Stimulated activated CD4-positive, alpha-beta T cell treated with anti-CD3 and anti-CD28 coated beads, Interleukin-1b, Interleukin-23, amount 100 ng/mL, for 48 hours (primary cell): ENCODE measurements around the gene TMEM203.

Experiments used
- DNase-seq: peaks from one replicate; pipeline ENCODE4 v3.0.0-alpha.2; 2020

Gene TMEM203

GRCh38 chr9:137217276-137218211 lies 12.1 kb upstream of the TMEM203 start:
- no peak for DNase-seq

GRCh38 chr9:137216188-137216965 lies 10.9 kb upstream of the TMEM203 start:
- DNase-seq = no peak

GRCh38 chr9:137215196-137215986 lies 9.9 kb upstream of the TMEM203 start:
- no peak for DNase-seq

GRCh38 chr9:137214620-137215019 lies 9.2 kb upstream of the TMEM203 start:
- DNase-seq = no peak

- DNase-seq = no peak
These were observed 8.0 kb upstream of the TMEM203 start for GRCh38 chr9:137213160-137214060.

GRCh38 chr9:137212520-137212919 lies 7.1 kb upstream of the TMEM203 start:
- no peak for DNase-seq

GRCh38 chr9:137211532-137211931 lies 6.1 kb upstream of the TMEM203 start:
- DNase-seq = no peak

- no peak for DNase-seq
These were observed 1.2 kb upstream of the TMEM203 start for GRCh38 chr9:137206602-137207001.

GRCh38 chr9:137204731-137205125 lies 720 bp downstream of the TMEM203 start:
- no peak for DNase-seq

GRCh38 chr9:137202966-137203365 lies 2.5 kb downstream of the TMEM203 start:
- no peak for DNase-seq

GRCh38 chr9:137201205-137201868 lies 4.1 kb downstream of the TMEM203 start:
- no peak for DNase-seq

- DNase-seq = peak; percentile 98
These were observed 4.9 kb downstream of the TMEM203 start, which contains the start of gene TPRN for GRCh38 chr9:137200311-137201204. TPRN (minus strand) TSS chr9:137200741; CDS start chr9:137200711, 30 bp downstream.

- DNase-seq = no peak
These were observed 5.9 kb downstream of the TMEM203 start for GRCh38 chr9:137199411-137200121.

- no peak for DNase-seq
These were observed 6.6 kb downstream of the TMEM203 start for GRCh38 chr9:137198902-137199283.

GRCh38 chr9:137198051-137198901 lies 7.2 kb downstream of the TMEM203 start:
- DNase-seq = no peak

- DNase-seq = no peak
These were observed 9.8 kb downstream of the TMEM203 start for GRCh38 chr9:137195525-137196220.

GRCh38 chr9:137194909-137195308 lies 10.5 kb downstream of the TMEM203 start:
- DNase-seq = no peak

- DNase-seq = no peak
These were observed 11.1 kb downstream of the TMEM203 start for GRCh38 chr9:137194388-137194787.
